Adrenal gland (tissue), 5 donors: ENCODE measurements around the gene CYP24A1.

Experiments
- CTCF ChIP-seq, 6 experiments: fragments of 450-650 bp in 4 of 6; fragments of 200-600 bp in 2 of 6; sonication (generic) in 1 of 6; IDR thresholded peaks; 1 replicate in 5 of 6; 2 replicates in 1 of 6; pipeline versions ENCODE4 v1.5.1 to v1.8.0; 2016 to 2021; ENCODE audit warnings: antibody characterized with exemption in 6 of 6, mild to moderate bottlenecking in 2 of 6, moderate library complexity in 1 of 6
- POLR2A ChIP-seq, 2 donors: fragments of 450-650 bp; IDR thresholded peaks; one replicate each; pipeline ENCODE4 v1.6.1; 2017; ENCODE audit warnings: antibody characterized with exemption in 2 of 2, mild to moderate bottlenecking in 2 of 2, moderate library complexity in 1 of 2
- donor health status: DM: no; HTN: no; CAD: no.

DNA sequence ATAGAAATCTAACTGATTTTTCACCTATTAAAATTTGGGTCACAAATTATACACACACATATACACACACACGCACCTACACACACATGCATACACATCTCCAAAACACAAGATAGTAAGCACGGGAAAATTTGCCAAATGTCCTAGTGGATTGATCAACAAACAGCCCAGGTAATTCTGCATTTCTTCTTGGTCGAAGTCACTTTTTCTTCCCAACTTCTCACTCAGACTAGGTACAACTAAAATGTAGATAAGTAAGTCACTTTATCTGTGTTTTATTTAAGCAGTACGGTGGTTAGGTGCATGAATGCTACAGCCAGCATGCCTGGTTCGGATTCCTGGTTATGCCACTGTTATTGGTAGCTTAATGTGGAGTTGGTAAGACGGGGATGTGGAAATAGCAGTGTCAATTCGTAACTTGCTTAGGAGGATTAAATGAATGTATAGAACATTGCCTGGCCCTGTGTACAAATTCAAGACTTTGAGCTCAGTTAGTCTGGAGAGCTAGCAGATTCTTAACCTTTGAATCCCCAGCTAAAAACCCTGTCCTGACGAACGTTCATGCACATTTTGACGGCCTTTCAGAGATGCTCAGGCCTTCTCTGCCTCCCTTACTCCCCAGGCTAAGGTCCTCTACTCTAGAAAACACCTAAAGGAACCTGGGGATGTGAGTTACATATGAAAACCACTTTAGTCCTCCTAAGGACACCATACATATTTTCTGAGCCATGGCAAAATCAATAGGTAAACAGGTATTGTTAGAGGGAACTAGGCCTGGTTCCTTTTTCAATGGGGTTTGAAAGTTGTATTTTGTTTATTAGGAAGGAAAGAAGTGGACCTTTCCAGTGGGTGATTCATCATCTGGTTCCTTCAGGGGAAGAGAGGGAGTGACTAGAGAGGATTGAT, 50.9 kb downstream of the CYP24A1 start:
- no peak for TF ChIP-seq CTCF (IDR thresholded peaks at IDR 0.05)
- TF ChIP-seq POLR2A (IDR thresholded peaks at IDR 0.05): no peak
